Fibroblast of pulmonary artery (primary cell): Measurements from ENCODE around the gene PASK.

ENCODE experiments used
- DNase-seq: peaks from one replicate; pipeline ENCODE4 v3.0.0-alpha.2; 2010; ENCODE audit warnings: low read depth
- H3K4me3 ChIP-seq: replicated peaks from 2 replicates; pipeline ENCODE4 v1.5.1; 2011; ENCODE audit warnings: low read depth, mild to moderate bottlenecking, control low read depth, low read length, moderate library complexity
- TF ChIP-seq, protein P1 (sequence below): IDR thresholded peaks from 2 replicates; pipeline ENCODE4 v1.5.1; 2011; ENCODE audit warnings: mild to moderate bottlenecking, control low read depth, low read length, inconsistent platforms; ENCODE audit errors: missing control alignments

Gene PASK

GRCh38 chr2:241081643-241082340 lies 67.5 kb downstream of the PASK start:
- no peak for DNase-seq
- no peak overlapping the region for H3K4me3 ChIP-seq
- TF ChIP-seq, protein P1, sequence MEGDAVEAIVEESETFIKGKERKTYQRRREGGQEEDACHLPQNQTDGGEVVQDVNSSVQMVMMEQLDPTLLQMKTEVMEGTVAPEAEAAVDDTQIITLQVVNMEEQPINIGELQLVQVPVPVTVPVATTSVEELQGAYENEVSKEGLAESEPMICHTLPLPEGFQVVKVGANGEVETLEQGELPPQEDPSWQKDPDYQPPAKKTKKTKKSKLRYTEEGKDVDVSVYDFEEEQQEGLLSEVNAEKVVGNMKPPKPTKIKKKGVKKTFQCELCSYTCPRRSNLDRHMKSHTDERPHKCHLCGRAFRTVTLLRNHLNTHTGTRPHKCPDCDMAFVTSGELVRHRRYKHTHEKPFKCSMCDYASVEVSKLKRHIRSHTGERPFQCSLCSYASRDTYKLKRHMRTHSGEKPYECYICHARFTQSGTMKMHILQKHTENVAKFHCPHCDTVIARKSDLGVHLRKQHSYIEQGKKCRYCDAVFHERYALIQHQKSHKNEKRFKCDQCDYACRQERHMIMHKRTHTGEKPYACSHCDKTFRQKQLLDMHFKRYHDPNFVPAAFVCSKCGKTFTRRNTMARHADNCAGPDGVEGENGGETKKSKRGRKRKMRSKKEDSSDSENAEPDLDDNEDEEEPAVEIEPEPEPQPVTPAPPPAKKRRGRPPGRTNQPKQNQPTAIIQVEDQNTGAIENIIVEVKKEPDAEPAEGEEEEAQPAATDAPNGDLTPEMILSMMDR: no peak

DNA sequence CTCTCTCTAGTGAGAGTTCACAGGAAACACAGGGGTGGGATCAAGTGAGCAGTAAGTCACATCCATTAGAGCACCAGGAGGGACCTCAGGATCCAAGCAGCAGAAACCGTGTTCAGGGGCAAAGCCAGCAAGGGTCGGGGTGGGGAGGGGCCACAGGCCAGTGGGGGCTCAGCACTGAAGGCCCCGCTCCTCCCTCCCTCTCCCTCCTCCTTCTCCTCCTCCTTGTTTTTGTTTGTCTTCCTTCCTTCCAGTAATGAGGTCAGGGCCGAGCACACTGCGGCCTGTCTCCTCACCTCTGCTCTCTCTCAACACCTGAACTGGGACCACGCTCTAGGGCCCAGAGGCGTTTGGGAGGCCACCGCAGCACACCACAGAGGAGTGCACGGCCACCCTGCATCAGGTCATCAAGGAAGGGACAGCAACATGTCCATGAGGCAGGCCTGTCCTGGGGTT lies 68.1 kb downstream of the PASK start:
- TF ChIP-seq, protein P1: no peak
- DNase-seq: no peak
- H3K4me3 ChIP-seq: no peak overlapping the region

DNA sequence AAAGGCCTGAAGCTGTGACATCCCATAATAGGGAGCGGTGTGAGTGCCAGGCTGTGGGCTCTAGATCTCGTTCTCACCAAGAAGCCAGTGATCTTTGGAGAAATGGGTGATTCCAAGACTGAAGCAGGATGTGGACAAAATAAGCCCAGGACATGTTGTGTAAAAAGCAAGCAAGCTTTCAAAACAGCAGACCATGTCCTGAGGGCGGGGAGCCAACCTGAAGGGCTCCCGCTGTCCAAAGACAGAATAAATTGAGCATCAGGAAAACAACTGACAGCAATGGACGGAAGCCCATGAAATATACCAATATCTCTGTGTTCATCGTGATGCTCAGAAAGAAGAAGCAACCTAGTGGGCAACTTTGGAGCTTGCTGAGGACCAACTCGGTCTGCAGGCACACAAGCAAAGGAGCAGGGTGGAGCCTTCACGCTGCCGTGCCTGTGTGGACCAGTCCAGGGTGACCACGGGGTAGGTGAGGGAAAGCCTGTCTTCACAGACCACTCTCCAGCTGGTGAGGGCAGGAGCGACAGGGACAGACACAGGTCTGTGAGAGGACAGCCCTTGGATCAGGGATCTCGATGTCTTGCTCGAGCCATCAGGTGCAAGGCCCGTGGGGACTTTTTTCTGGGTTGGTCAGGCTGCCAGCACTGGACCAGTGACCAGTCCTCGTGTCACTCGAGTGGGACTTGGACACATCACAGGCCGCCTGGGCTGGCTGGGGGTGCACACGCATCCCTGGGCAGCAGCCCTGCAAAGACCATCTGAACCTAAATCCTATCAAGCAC lies 68.7 kb downstream of the PASK start:
- TF ChIP-seq, protein P1: no peak
- no peak for DNase-seq

GRCh38 chr2:241074901-241075540 lies 74.3 kb downstream of the PASK start:
- no peak for DNase-seq
- H3K4me3 ChIP-seq: no peak overlapping the region
- TF ChIP-seq, protein P1: no peak

More for the DNA sequence above, 68.7 kb downstream of the PASK start:
- H3K4me3 ChIP-seq: no peak overlapping the region

- H3K4me3 ChIP-seq: no peak overlapping the region
- no peak for DNase-seq
- TF ChIP-seq, protein P1: no peak
Observed at GRCh38 chr2:241074065-241074818, 75.0 kb downstream of the PASK start.

DNA sequence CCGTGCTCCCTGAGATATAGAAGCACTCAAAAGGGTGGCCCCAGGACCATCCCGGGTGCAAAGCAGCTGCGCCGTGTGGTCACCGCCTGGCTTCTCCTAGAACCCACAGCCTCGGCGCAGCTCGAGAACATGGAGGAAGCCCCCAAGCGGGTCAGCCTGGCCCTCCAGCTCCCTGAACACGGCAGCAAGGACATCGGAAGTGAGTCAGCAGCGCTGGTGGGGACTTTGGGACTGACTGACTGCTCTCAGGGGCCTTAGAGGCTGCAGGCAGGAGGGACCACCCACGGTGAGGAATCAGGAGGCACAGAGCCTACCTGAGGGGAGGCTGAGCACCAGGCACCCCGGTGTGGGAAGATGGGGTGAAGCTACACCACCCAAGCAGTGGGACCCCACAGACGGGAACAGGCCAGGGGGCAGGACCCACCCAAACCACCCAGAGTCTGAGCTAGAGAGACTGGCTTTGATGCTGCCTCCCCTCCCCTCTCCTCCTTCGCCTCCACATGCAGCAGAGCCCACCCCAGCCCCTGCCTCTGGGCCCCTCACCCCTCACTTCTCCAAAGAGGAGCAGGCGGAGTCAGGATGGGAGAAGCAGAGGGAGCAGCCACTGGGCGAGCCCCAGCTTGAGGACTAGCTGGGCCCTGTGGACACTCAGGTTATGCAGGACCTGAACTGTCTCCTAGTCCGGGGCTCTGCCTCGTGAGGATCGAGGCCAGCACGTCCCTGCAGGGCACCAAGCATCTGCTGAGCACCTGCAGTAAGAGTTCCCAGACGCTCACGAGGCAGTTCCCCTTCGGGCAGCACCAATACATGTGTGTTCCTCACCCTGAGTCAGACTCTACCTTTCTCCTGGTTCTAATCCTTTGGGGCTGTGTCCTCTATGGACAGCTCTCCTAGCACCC lies 75.9 kb downstream of the PASK start:
- no peak for DNase-seq
- TF ChIP-seq, protein P1: no peak
- no peak overlapping the region for H3K4me3 ChIP-seq
